ENCODE data around the gene OBI1.
A peak's percentile ranks its signal among the peaks of the same experiment; 100 is the strongest.

Gene OBI1

GRCh38 chr13:78596399-78596735 is 62.6 kb downstream of the OBI1 start:
- DNase-seq = peak in 2 of 3 donors; percentile 52 to 54
- WGBS (ENCODE audit: insufficient coverage) = 2% methylated on average over 20 of the region's 22 CpGs
- ChIA-PET CTCF (interaction anchor here (0.7 to 1.6 kb wide), 6 partner anchors 8 to 798 kb away, joined by 3 to 5 read pairs (median 3); no protein-coding TSS in a partner anchor), POLR2A (no interaction called here)
- Histone ChIP-seq H3K4me1 (ENCODE audit: control extremely low read depth in 1 of 4, control insufficient read depth in 4 of 4, insufficient read depth in 4 of 4, low read length in 3 of 4) (peaks cover 0 to 21% (median 18%) of the 10 kb centered on the region in 4 experiments), H3K36me3 (ENCODE audit: control insufficient read depth in 4 of 4, insufficient read depth in 4 of 4, low read length in 3 of 4) (no peaks in the 10 kb centered on the region), H3K9me3 (ENCODE audit: control extremely low read depth in 1 of 5, control insufficient read depth in 4 of 5, insufficient read depth in 2 of 5, low read depth in 1 of 5, low read length in 4 of 5) (no peaks in the 10 kb centered on the region), H3K27ac (ENCODE audit: insufficient read depth in 1 of 2, low read depth in 1 of 2, low read length in 2 of 2, poor library complexity in 1 of 2, severe bottlenecking in 2 of 2) (no peak overlapping the region), H3K4me3 (ENCODE audit: control insufficient read depth in 1 of 7, extremely low read depth in 1 of 7, insufficient read depth in 4 of 7, low read depth in 2 of 7, low read length in 6 of 7) (peak overlapping the region in 6 of 7 experiments; percentile 4 to 55 (median 20)), H3K27me3 (replicated peaks in 2 of 5; ENCODE audit: control insufficient read depth in 4 of 5, insufficient read depth in 5 of 5, low read length in 4 of 5) (peaks cover 43 to 100% (median 81%) of the 10 kb centered on the region in 5 experiments)

- H3K4me3 ChIP-seq (ENCODE audit: control insufficient read depth in 1 of 7, extremely low read depth in 1 of 7, insufficient read depth in 4 of 7, low read depth in 2 of 7, low read length in 6 of 7) = peak overlapping the region in 6 of 7 experiments; percentile 4 to 48 (median 33)
- no peaks in the 10 kb centered on the region for H3K36me3 ChIP-seq (ENCODE audit: control insufficient read depth in 4 of 4, insufficient read depth in 4 of 4, low read length in 3 of 4)
- CTCF ChIA-PET = interaction anchor here (1.0 to 1.6 kb wide), 4 partner anchors 9 to 798 kb away, joined by 3 to 5 read pairs (median 4); no protein-coding TSS in a partner anchor
- DNase-seq = peak in 2 of 3 donors; percentile 42 to 44
- no peak overlapping the region for H3K27ac ChIP-seq (ENCODE audit: insufficient read depth in 1 of 2, low read depth in 1 of 2, low read length in 2 of 2, poor library complexity in 1 of 2, severe bottlenecking in 2 of 2)
- WGBS (ENCODE audit: insufficient coverage) = 3% methylated on average over 39 of the region's 65 CpGs
- H3K4me1 ChIP-seq (ENCODE audit: control extremely low read depth in 1 of 4, control insufficient read depth in 4 of 4, insufficient read depth in 4 of 4, low read length in 3 of 4) = peaks cover 0 to 18% (median 15%) of the 10 kb centered on the region in 4 experiments
- H3K9me3 ChIP-seq (ENCODE audit: control extremely low read depth in 1 of 5, control insufficient read depth in 4 of 5, insufficient read depth in 2 of 5, low read depth in 1 of 5, low read length in 4 of 5) = no peaks in the 10 kb centered on the region
- H3K27me3 ChIP-seq (replicated peaks in 2 of 5; ENCODE audit: control insufficient read depth in 4 of 5, insufficient read depth in 5 of 5, low read length in 4 of 5) = peaks cover 39 to 98% (median 74%) of the 10 kb centered on the region in 5 experiments
- POLR2A ChIA-PET = no interaction called here
Measured at GRCh38 chr13:78595495-78596398, 63.2 kb downstream of the OBI1 start.

- peaks cover 0 to 15% (median 13%) of the 10 kb centered on the region in 4 experiments for H3K4me1 ChIP-seq (ENCODE audit: control extremely low read depth in 1 of 4, control insufficient read depth in 4 of 4, insufficient read depth in 4 of 4, low read length in 3 of 4)
- H3K27ac ChIP-seq (ENCODE audit: insufficient read depth in 1 of 2, low read depth in 1 of 2, low read length in 2 of 2, poor library complexity in 1 of 2, severe bottlenecking in 2 of 2) = no peak overlapping the region
- WGBS (ENCODE audit: insufficient coverage) = 10% methylated on average over 6 of the region's 8 CpGs
- H3K4me3 ChIP-seq (ENCODE audit: control insufficient read depth in 1 of 7, extremely low read depth in 1 of 7, insufficient read depth in 4 of 7, low read depth in 2 of 7, low read length in 6 of 7) = no peak overlapping the region
- H3K27me3 ChIP-seq (replicated peaks in 2 of 5; ENCODE audit: control insufficient read depth in 4 of 5, insufficient read depth in 5 of 5, low read length in 4 of 5) = peaks cover 35 to 98% (median 68%) of the 10 kb centered on the region in 5 experiments
- POLR2A ChIA-PET = no interaction called here
- no peaks in the 10 kb centered on the region for H3K36me3 ChIP-seq (ENCODE audit: control insufficient read depth in 4 of 4, insufficient read depth in 4 of 4, low read length in 3 of 4)
- CTCF ChIA-PET = interaction anchor here (1.2 kb wide), 1 partner anchor 9 kb away, joined by 4 read pairs; the partner anchor contains the start of gene POU4F1
- H3K9me3 ChIP-seq (ENCODE audit: control extremely low read depth in 1 of 5, control insufficient read depth in 4 of 5, insufficient read depth in 2 of 5, low read depth in 1 of 5, low read length in 4 of 5) = no peaks in the 10 kb centered on the region
- DNase-seq = peak in 2 of 3 donors; percentile 20 to 22
Measured at GRCh38 chr13:78594456-78594975, 64.4 kb downstream of the OBI1 start.

DNA sequence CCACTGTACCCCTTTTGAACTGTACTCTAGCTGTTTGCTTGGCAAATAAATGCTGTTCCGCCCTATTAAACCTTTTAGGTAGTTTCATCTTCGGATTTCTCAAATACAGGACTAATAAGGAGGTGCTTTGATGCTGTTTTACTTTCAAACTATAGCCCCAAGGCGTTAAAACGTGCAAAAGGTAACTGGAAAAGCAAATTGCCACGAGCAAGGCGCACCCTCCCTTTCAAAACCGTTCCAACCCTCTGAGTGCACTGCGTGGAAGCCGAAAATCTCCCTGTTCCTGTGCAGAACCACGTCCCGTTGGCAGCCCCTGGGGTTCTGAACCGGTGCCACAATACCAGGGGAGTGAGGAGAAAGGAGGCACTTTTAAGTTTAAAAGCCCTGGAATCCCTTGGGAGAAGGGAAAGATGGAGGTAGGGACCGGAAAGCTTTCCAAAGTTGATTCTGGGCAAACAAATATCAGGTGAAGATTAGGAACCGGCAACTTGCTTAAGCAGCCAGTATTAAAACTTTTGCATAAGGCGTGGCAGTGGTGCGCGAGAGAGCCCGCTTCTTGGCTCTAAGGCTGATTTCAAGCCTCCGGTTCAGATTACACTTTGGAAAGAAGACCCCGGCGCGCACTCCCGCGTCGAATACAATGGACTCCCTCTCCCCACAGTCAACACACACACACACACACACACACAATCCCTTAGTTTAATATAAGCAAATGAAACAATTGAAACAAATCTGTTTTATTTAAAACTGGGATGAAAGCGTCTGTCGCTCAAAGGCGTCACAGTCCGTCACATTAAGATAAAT is 65.1 kb downstream of the OBI1 start:
- peaks cover 0 to 15% (median 13%) of the 10 kb centered on the region in 4 experiments for H3K4me1 ChIP-seq (ENCODE audit: control extremely low read depth in 1 of 4, control insufficient read depth in 4 of 4, insufficient read depth in 4 of 4, low read length in 3 of 4)
- DNase-seq = peak in 2 of 3 donors; percentile 32 to 39
- peaks cover 28 to 98% (median 63%) of the 10 kb centered on the region in 5 experiments for H3K27me3 ChIP-seq (replicated peaks in 2 of 5; ENCODE audit: control insufficient read depth in 4 of 5, insufficient read depth in 5 of 5, low read length in 4 of 5)
- no peak overlapping the region for H3K27ac ChIP-seq (ENCODE audit: insufficient read depth in 1 of 2, low read depth in 1 of 2, low read length in 2 of 2, poor library complexity in 1 of 2, severe bottlenecking in 2 of 2)
- ChIA-PET POLR2A (no interaction called here), CTCF (interaction anchor here (0.9 to 1.2 kb wide), 2 partner anchors 9 to 10 kb away, joined by 3 to 4 read pairs; partner anchors contain the start of gene POU4F1)
- H3K36me3 ChIP-seq (ENCODE audit: control insufficient read depth in 4 of 4, insufficient read depth in 4 of 4, low read length in 3 of 4) = no peaks in the 10 kb centered on the region
- 9% methylated on average over 22 of the region's 29 CpGs for WGBS (ENCODE audit: insufficient coverage)
- H3K4me3 ChIP-seq (ENCODE audit: control insufficient read depth in 1 of 7, extremely low read depth in 1 of 7, insufficient read depth in 4 of 7, low read depth in 2 of 7, low read length in 6 of 7) = no peak overlapping the region
- H3K9me3 ChIP-seq (ENCODE audit: control extremely low read depth in 1 of 5, control insufficient read depth in 4 of 5, insufficient read depth in 2 of 5, low read depth in 1 of 5, low read length in 4 of 5) = no peaks in the 10 kb centered on the region

DNA sequence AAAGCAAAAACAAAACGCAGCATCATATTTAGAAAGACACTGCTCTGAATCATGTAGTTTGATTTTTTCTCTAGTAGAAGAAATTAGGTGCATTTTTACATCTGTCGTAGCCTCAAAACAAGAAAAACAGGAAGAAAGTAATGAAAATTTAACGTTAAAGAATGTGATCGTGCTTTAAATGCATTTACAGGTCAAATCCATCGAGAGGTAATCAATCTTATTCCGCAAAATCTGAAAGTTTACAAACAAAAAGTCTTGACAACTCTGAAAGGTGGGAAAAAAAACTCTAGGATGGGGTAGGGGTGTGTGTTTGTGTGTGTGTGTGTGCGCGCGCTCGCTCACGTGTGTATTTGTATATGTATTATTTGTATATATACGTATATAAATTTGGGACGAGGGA is 65.8 kb downstream of the OBI1 start:
- Histone ChIP-seq H3K9me3 (ENCODE audit: control extremely low read depth in 1 of 5, control insufficient read depth in 4 of 5, insufficient read depth in 2 of 5, low read depth in 1 of 5, low read length in 4 of 5) (no peaks in the 10 kb centered on the region), H3K4me3 (ENCODE audit: control insufficient read depth in 1 of 7, extremely low read depth in 1 of 7, insufficient read depth in 4 of 7, low read depth in 2 of 7, low read length in 6 of 7) (no peak overlapping the region), H3K4me1 (ENCODE audit: control extremely low read depth in 1 of 4, control insufficient read depth in 4 of 4, insufficient read depth in 4 of 4, low read length in 3 of 4) (peaks cover 0 to 15% (median 13%) of the 10 kb centered on the region in 4 experiments), H3K27me3 (replicated peaks in 2 of 5; ENCODE audit: control insufficient read depth in 4 of 5, insufficient read depth in 5 of 5, low read length in 4 of 5) (peaks cover 31 to 98% (median 67%) of the 10 kb centered on the region in 5 experiments), H3K36me3 (ENCODE audit: control insufficient read depth in 4 of 4, insufficient read depth in 4 of 4, low read length in 3 of 4) (no peaks in the 10 kb centered on the region), H3K27ac (ENCODE audit: insufficient read depth in 1 of 2, low read depth in 1 of 2, low read length in 2 of 2, poor library complexity in 1 of 2, severe bottlenecking in 2 of 2) (no peak overlapping the region)
- WGBS (ENCODE audit: insufficient coverage) = 13% methylated on average over 5 of the region's 13 CpGs
- DNase-seq = peak in 1 of 3 donors; percentile 7
- ChIA-PET POLR2A (no interaction called here), CTCF (interaction anchor here (0.9 to 1.0 kb wide), 2 partner anchors 10 to 18 kb away, joined by 3 read pairs; partner anchors contain the start of gene POU4F1)

- no peak overlapping the region for H3K4me3 ChIP-seq (ENCODE audit: control insufficient read depth in 1 of 7, extremely low read depth in 1 of 7, insufficient read depth in 4 of 7, low read depth in 2 of 7, low read length in 6 of 7)
- no peaks in the 10 kb centered on the region for H3K36me3 ChIP-seq (ENCODE audit: control insufficient read depth in 4 of 4, insufficient read depth in 4 of 4, low read length in 3 of 4)
- 40% methylated on average over 1 of the region's 6 CpGs for WGBS (ENCODE audit: insufficient coverage)
- H3K27me3 ChIP-seq (replicated peaks in 2 of 5; ENCODE audit: control insufficient read depth in 4 of 5, insufficient read depth in 5 of 5, low read length in 4 of 5) = peaks cover 31 to 98% (median 63%) of the 10 kb centered on the region in 5 experiments
- H3K4me1 ChIP-seq (ENCODE audit: control extremely low read depth in 1 of 4, control insufficient read depth in 4 of 4, insufficient read depth in 4 of 4, low read length in 3 of 4) = peaks cover 0 to 15% (median 13%) of the 10 kb centered on the region in 4 experiments
- no peak overlapping the region for H3K27ac ChIP-seq (ENCODE audit: insufficient read depth in 1 of 2, low read depth in 1 of 2, low read length in 2 of 2, poor library complexity in 1 of 2, severe bottlenecking in 2 of 2)
- H3K9me3 ChIP-seq (ENCODE audit: control extremely low read depth in 1 of 5, control insufficient read depth in 4 of 5, insufficient read depth in 2 of 5, low read depth in 1 of 5, low read length in 4 of 5) = peaks cover 0 to under 1% (median 0%) of the 10 kb centered on the region in 5 experiments
- CTCF ChIA-PET = interaction anchor here (1.0 kb wide), 1 partner anchor 19 kb away, joined by 3 read pairs; no protein-coding TSS in a partner anchor
- POLR2A ChIA-PET = no interaction called here
- DNase-seq = peak in 1 of 3 donors; percentile 7
Measured at GRCh38 chr13:78592584-78592983, 66.4 kb downstream of the OBI1 start.
